ENCODE data around the gene EMP2.
"Not testable (repeated sequence)": the region's sequence is repeated elsewhere in the genome, so short reads cannot be mapped to it uniquely, and the experiment has no call there.

EMP2 gene

GRCh38 chr16:10562361-10562899, 18.0 kb downstream of the EMP2 start:
- DNase-seq (ENCODE audit: low spot score): no peak
- TF ChIP-seq, protein P1, sequence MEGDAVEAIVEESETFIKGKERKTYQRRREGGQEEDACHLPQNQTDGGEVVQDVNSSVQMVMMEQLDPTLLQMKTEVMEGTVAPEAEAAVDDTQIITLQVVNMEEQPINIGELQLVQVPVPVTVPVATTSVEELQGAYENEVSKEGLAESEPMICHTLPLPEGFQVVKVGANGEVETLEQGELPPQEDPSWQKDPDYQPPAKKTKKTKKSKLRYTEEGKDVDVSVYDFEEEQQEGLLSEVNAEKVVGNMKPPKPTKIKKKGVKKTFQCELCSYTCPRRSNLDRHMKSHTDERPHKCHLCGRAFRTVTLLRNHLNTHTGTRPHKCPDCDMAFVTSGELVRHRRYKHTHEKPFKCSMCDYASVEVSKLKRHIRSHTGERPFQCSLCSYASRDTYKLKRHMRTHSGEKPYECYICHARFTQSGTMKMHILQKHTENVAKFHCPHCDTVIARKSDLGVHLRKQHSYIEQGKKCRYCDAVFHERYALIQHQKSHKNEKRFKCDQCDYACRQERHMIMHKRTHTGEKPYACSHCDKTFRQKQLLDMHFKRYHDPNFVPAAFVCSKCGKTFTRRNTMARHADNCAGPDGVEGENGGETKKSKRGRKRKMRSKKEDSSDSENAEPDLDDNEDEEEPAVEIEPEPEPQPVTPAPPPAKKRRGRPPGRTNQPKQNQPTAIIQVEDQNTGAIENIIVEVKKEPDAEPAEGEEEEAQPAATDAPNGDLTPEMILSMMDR (IDR thresholded peaks at IDR 0.05; ENCODE audit: extremely low read depth, missing control alignments): no peak

DNA sequence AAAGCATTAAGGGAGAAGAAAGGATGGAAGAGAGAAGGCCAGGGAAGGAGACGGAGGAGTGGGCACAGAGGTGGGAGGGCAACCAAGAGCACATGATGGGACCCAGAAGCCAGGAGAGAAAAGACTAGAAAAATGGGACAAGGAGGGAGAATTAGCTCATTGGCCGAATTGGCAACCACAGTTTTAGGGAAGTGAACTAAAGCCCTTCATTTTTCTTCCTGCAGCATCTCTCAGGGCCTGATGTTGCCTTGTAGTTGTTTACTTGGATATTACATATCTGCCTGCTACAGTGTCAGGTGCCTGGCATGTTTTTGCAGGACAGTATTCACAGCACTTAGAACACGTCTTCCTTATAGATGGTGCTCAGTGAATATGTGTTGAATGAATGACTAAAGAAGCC, 19.0 kb downstream of the EMP2 start:
- no peak for DNase-seq (ENCODE audit: low spot score)
- TF ChIP-seq, protein P1 (IDR thresholded peaks at IDR 0.05; ENCODE audit: extremely low read depth, missing control alignments): no peak

DNA sequence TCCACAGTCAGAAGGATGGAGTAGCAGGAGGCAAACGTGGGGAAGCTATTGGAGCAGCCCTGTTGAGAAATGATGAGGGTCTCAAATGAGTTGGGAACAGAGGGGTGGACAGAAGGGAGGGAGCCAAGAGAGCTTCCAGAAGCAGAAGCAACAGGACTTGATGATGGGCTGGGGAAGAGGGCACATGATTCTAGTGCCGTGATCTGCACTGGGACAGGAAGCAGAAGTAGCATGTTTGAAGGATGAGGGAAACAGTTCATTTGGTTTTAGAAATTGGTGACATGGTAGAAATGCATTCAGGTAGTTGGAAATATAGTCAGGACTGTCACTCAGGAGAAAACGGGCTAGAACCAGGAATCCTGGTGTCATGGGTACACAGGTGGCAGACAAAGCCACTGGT, 19.4 kb downstream of the EMP2 start:
- TF ChIP-seq, protein P1 (IDR thresholded peaks at IDR 0.05; ENCODE audit: extremely low read depth, missing control alignments): no peak
- DNase-seq (ENCODE audit: low spot score): no peak

DNA sequence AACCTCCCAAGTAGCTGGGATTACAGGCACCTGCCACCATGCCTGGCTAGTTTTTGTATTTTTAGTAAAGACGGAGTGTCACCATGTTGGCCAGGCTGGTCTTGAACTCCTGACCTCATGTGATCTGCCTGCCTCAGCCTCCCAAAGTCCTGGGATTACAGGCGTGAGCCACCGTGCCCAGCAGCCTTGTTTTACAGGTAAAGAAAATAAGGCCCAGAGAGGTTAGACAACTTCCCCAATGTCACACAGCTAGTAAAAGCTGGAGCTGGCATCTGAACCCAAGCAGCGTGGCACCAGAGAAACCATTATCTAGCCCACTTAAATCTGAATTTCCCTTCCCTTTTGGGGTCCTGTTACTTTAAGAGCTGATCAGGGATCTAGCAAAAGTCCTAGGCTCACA, 20.6 kb downstream of the EMP2 start:
- DNase-seq (ENCODE audit: low spot score): not testable (repeated sequence)

GRCh38 chr16:10558746-10559641, 21.4 kb downstream of the EMP2 start:
- TF ChIP-seq, protein P1 (IDR thresholded peaks at IDR 0.05; ENCODE audit: extremely low read depth, missing control alignments): no peak
- no peak for DNase-seq (ENCODE audit: low spot score)

DNA sequence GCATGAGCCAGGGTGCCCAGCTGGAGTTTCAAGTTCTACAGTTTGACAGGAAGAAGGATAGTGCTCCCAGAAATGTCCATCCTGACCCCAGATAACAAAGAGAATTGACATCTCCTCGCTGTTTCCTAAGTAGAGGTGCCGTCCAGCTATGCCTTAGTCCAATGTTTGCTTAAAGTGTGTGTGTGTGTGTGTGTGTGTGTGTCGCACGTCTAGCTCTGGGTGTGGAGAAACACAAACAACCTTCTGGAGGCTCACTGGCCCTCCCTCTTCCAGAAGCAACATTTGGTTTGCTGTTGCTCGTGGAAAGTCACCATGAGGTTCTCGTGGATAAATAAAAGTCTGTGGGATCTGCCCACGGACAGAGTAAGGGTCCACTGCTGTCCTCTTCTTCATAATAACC, 22.1 kb downstream of the EMP2 start:
- no peak for DNase-seq (ENCODE audit: low spot score)
- TF ChIP-seq, protein P1 (IDR thresholded peaks at IDR 0.05; ENCODE audit: extremely low read depth, missing control alignments): no peak

GRCh38 chr16:10557750-10558149, 22.6 kb downstream of the EMP2 start:
- TF ChIP-seq, protein P1 (IDR thresholded peaks at IDR 0.05; ENCODE audit: extremely low read depth, missing control alignments): no peak
- DNase-seq (ENCODE audit: low spot score): no peak

All from GM20000 (cell line).